ENCODE results near the gene NDRG3. TPM values are rescaled to one million over a fixed set of nuclear protein-coding genes. Genes with fewer than 3 reads are reported as not detected.
A peak's percentile ranks its signal among the peaks of the same experiment; 100 is the strongest.

NDRG3 gene
- total and polyA plus RNA-seq, 4 donors, result 3.1 to 6.3 (median 4.5) TPM

DNA sequence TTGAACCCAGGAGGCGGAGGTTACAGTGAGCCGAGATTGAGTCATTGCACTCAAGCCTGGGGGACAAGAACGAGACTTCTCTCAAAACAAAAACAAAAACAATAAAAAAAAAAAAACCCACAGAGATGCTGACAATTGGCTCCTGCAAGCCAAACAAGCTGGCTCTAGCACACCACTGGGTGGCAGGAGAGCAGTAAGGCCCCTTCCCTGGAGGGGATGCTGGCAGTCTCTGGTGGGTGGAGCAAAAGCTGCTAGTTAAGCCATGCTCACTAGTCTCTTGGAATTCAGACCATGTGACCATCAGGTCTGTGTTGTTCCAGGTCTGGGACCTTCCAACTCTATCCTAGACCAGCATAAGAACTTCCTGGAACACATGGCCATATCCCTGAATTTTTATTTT is 46.5 kb upstream of the NDRG3 start:
- 78% methylated on average over 3 of the region's 3 CpGs for WGBS
- no peak for DNase-seq (ENCODE audit: low spot score)
- Histone ChIP-seq H3K27me3 (ENCODE audit: control insufficient read depth in 4 of 4, insufficient read depth in 4 of 4, low read length in 3 of 4) (no peaks in the 10 kb centered on the region), H3K27ac (ENCODE audit: low read depth in 1 of 2, low read length in 2 of 2) (no peak overlapping the region), H3K9me3 (ENCODE audit: control insufficient read depth in 4 of 4, low read length in 3 of 4) (no peaks in the 10 kb centered on the region), H3K36me3 (ENCODE audit: control insufficient read depth in 4 of 4, insufficient read depth in 3 of 4, low read depth in 1 of 4, low read length in 3 of 4) (peaks cover 0 to 8% (median under 1%) of the 10 kb centered on the region in 4 donors), H3K4me1 (ENCODE audit: control insufficient read depth in 4 of 4, insufficient read depth in 4 of 4, low read length in 3 of 4) (no peaks in the 10 kb centered on the region), H3K4me3 (ENCODE audit: low read depth in 1 of 3, low read length in 3 of 3) (no peak overlapping the region), H3K9ac (ENCODE audit: low read depth in 1 of 2, low read length in 2 of 2) (no peak overlapping the region)
- TF ChIP-seq RAD21 (IDR thresholded peaks at IDR 0.05) (peak in 1 of 2 donors; percentile 11), RXRA (IDR thresholded peaks at IDR 0.05) (no peak)

DNA sequence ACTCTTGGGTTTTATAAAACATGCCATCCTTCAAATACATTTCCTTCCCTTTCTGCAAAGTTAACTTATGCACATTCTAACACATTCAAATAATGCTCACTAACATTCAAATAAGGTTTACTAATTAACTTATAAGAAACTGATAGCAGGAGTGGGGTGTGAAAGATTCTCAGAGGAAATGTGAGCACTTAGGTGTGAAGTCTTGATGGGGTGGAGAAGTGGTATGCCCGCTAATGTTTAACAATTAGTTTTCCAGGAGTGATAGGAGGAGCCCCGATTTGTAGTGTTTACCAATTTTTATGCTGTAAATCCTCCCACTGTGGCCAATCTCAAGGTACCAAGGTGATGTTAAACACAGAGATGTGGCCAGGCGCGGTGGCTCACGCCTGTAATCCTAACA is 46.0 kb upstream of the NDRG3 start:
- no peak overlapping the region for H3K9ac ChIP-seq (ENCODE audit: low read depth in 1 of 2, low read length in 2 of 2)
- DNase-seq (ENCODE audit: low spot score), result no peak
- H3K9me3 ChIP-seq (ENCODE audit: control insufficient read depth in 4 of 4, low read length in 3 of 4), result no peaks in the 10 kb centered on the region
- no peak overlapping the region for H3K27ac ChIP-seq (ENCODE audit: low read depth in 1 of 2, low read length in 2 of 2)
- H3K4me3 ChIP-seq (ENCODE audit: low read depth in 1 of 3, low read length in 3 of 3), result no peak overlapping the region
- no peaks in the 10 kb centered on the region for H3K27me3 ChIP-seq (ENCODE audit: control insufficient read depth in 4 of 4, insufficient read depth in 4 of 4, low read length in 3 of 4)
- TF ChIP-seq RAD21 (IDR thresholded peaks at IDR 0.05) (no peak), TAF1 (conservative IDR thresholded peaks at IDR 0.05) (no peak), RXRA (IDR thresholded peaks at IDR 0.05) (no peak), FOXA1 (IDR thresholded peaks at IDR 0.05) (no peak), NR2F2 (IDR thresholded peaks at IDR 0.05) (no peak), HNF4G (IDR thresholded peaks at IDR 0.05) (no peak)
- TF ChIP-seq, protein P1, sequence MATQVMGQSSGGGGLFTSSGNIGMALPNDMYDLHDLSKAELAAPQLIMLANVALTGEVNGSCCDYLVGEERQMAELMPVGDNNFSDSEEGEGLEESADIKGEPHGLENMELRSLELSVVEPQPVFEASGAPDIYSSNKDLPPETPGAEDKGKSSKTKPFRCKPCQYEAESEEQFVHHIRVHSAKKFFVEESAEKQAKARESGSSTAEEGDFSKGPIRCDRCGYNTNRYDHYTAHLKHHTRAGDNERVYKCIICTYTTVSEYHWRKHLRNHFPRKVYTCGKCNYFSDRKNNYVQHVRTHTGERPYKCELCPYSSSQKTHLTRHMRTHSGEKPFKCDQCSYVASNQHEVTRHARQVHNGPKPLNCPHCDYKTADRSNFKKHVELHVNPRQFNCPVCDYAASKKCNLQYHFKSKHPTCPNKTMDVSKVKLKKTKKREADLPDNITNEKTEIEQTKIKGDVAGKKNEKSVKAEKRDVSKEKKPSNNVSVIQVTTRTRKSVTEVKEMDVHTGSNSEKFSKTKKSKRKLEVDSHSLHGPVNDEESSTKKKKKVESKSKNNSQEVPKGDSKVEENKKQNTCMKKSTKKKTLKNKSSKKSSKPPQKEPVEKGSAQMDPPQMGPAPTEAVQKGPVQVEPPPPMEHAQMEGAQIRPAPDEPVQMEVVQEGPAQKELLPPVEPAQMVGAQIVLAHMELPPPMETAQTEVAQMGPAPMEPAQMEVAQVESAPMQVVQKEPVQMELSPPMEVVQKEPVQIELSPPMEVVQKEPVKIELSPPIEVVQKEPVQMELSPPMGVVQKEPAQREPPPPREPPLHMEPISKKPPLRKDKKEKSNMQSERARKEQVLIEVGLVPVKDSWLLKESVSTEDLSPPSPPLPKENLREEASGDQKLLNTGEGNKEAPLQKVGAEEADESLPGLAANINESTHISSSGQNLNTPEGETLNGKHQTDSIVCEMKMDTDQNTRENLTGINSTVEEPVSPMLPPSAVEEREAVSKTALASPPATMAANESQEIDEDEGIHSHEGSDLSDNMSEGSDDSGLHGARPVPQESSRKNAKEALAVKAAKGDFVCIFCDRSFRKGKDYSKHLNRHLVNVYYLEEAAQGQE (IDR thresholded peaks at IDR 0.05), result no peak
- TF ChIP-seq, protein P2, sequence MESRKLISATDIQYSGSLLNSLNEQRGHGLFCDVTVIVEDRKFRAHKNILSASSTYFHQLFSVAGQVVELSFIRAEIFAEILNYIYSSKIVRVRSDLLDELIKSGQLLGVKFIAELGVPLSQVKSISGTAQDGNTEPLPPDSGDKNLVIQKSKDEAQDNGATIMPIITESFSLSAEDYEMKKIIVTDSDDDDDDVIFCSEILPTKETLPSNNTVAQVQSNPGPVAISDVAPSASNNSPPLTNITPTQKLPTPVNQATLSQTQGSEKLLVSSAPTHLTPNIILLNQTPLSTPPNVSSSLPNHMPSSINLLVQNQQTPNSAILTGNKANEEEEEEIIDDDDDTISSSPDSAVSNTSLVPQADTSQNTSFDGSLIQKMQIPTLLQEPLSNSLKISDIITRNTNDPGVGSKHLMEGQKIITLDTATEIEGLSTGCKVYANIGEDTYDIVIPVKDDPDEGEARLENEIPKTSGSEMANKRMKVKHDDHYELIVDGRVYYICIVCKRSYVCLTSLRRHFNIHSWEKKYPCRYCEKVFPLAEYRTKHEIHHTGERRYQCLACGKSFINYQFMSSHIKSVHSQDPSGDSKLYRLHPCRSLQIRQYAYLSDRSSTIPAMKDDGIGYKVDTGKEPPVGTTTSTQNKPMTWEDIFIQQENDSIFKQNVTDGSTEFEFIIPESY (IDR thresholded peaks at IDR 0.05), result no peak
- H3K4me1 ChIP-seq (ENCODE audit: control insufficient read depth in 4 of 4, insufficient read depth in 4 of 4, low read length in 3 of 4), result no peaks in the 10 kb centered on the region
- WGBS, result 87% methylated on average over 5 of the region's 5 CpGs
- H3K36me3 ChIP-seq (ENCODE audit: control insufficient read depth in 4 of 4, insufficient read depth in 3 of 4, low read depth in 1 of 4, low read length in 3 of 4), result peaks cover 0 to 8% (median under 1%) of the 10 kb centered on the region in 4 donors

DNA sequence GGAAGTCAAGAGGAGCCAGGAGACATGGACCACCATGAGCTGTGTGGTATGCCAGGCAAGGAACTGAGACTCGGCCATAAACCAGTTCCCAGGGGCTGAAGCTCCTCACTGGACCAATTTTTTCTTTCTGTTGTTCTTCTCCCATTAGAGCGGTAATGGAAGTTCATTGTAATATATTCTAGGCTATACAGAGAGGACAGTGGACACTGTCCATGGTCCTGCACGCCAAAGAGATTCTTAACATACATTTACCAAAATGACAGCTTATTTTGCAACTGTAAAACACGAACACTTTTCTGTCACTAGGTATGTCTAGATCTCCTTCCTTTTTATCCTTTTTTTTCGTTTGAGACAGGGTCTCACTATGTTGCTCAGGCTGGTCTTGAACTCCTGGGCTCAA is 40.8 kb upstream of the NDRG3 start:
- no peaks in the 10 kb centered on the region for H3K9me3 ChIP-seq (ENCODE audit: control insufficient read depth in 4 of 4, low read length in 3 of 4)
- peaks cover 0 to 1% (median 0%) of the 10 kb centered on the region in 4 donors for H3K36me3 ChIP-seq (ENCODE audit: control insufficient read depth in 4 of 4, insufficient read depth in 3 of 4, low read depth in 1 of 4, low read length in 3 of 4)
- H3K27me3 ChIP-seq (ENCODE audit: control insufficient read depth in 4 of 4, insufficient read depth in 4 of 4, low read length in 3 of 4), result no peaks in the 10 kb centered on the region
- TF ChIP-seq NR2F2 (IDR thresholded peaks at IDR 0.05), result no peak
- TF ChIP-seq, protein P1 (IDR thresholded peaks at IDR 0.05), result peak; percentile 82
- 89% methylated on average over 5 of the region's 5 CpGs for WGBS
- DNase-seq (ENCODE audit: low spot score), result no peak
- no peaks in the 10 kb centered on the region for H3K4me1 ChIP-seq (ENCODE audit: control insufficient read depth in 4 of 4, insufficient read depth in 4 of 4, low read length in 3 of 4)
- H3K27ac ChIP-seq (ENCODE audit: low read depth in 1 of 2, low read length in 2 of 2), result no peak overlapping the region
- no peak overlapping the region for H3K9ac ChIP-seq (ENCODE audit: low read depth in 1 of 2, low read length in 2 of 2)
- no peak overlapping the region for H3K4me3 ChIP-seq (ENCODE audit: low read depth in 1 of 3, low read length in 3 of 3)

Data from liver (tissue), 9 donors.